ENCODE data around the gene NAV3.
A peak's percentile ranks its signal among the peaks of the same experiment; 100 is the strongest.

NAV3 gene

DNA sequence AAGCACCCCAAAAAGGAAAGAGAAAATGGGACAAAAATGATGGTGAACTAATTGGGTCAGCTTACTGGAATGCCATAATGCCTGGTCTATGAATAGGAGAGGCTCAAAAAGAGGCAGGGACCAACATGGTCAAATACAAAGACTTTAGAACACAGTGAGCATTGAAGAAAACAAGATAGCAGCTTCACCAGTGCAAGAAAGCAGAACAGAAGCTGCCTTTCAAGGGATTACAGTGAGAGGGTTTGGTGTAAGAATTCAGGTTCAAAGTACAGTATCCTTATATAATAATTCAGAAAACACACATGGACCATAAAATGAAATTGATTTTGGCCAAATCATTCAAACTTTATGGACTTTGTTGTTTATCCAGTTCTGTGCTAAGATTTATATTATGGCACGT lies 162.1 kb downstream of the NAV3 start:
- no peak for DNase-seq (ENCODE audit: low read depth, low spot score)
- in situ Hi-C loops (cut with HindIII; ENCODE audit: low sequenced_read_pairs) = no loop called here
- H3K4me3 ChIP-seq (ENCODE audit: low read depth, low read length) = no peak overlapping the region
- TF ChIP-seq, protein P1, sequence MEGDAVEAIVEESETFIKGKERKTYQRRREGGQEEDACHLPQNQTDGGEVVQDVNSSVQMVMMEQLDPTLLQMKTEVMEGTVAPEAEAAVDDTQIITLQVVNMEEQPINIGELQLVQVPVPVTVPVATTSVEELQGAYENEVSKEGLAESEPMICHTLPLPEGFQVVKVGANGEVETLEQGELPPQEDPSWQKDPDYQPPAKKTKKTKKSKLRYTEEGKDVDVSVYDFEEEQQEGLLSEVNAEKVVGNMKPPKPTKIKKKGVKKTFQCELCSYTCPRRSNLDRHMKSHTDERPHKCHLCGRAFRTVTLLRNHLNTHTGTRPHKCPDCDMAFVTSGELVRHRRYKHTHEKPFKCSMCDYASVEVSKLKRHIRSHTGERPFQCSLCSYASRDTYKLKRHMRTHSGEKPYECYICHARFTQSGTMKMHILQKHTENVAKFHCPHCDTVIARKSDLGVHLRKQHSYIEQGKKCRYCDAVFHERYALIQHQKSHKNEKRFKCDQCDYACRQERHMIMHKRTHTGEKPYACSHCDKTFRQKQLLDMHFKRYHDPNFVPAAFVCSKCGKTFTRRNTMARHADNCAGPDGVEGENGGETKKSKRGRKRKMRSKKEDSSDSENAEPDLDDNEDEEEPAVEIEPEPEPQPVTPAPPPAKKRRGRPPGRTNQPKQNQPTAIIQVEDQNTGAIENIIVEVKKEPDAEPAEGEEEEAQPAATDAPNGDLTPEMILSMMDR (IDR thresholded peaks at IDR 0.05; ENCODE audit: low read depth, low read length) = no peak

DNA sequence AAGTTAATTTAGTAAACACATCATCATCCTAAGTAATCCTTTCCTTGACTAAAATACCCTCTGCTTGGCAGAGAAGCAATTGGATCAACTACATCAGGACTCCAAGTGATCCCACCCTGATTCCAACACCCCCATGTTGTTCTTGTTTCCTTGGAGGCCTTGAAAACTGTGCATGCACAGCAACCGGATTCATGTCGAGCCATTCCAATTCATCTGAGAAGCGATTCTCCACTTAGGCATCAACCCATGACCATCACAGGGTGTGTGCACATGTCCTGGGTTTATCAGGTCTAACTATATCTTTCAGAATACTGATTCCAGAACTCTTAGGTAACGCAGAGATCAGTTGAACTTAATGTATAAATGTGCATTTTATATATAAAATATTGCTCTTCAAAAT lies 163.0 kb downstream of the NAV3 start:
- no peak for DNase-seq (ENCODE audit: low read depth, low spot score)
- TF ChIP-seq, protein P1 (IDR thresholded peaks at IDR 0.05; ENCODE audit: low read depth, low read length) = no peak
- in situ Hi-C loops (cut with HindIII; ENCODE audit: low sequenced_read_pairs) = no loop called here
- no peak overlapping the region for H3K4me3 ChIP-seq (ENCODE audit: low read depth, low read length)

DNA sequence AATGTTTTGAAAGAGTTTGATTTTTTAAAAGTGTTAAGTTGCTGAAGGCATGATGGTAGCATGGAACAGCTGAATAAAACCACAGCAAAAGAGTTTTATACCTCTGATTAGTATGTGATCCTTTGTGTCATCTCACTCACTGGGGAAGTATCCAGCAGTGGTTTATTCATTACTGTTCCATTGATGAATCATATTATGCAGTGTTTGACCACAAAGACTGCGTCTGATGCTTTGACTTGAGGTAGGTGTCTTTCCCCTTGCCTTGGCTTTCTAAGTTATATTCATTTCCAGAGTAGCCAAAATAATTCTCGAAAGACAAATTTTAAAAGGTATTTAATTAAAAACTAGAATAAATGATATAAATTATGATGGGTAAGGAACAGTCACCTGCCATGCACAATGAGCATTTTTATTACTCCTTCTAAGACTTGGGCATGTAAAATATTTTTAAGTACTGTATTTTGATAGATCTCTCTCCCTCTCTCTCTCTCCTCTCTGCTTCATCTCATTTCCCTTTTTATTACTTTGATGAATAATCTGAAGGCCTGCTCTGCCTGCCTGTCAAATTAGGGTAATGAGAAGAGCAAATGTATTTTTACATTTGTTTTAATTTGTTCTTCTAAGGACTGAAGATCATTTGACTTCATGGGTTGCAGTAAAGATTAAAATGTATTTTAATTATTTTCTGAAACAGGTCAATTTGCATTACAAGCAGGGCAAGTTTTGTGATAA lies 164.9 kb downstream of the NAV3 start:
- DNase-seq (ENCODE audit: low read depth, low spot score) = peak; percentile 91
- in situ Hi-C loops (cut with HindIII; ENCODE audit: low sequenced_read_pairs) = no loop called here
- TF ChIP-seq, protein P1 (IDR thresholded peaks at IDR 0.05; ENCODE audit: low read depth, low read length) = no peak
- no peak overlapping the region for H3K4me3 ChIP-seq (ENCODE audit: low read depth, low read length)

DNA sequence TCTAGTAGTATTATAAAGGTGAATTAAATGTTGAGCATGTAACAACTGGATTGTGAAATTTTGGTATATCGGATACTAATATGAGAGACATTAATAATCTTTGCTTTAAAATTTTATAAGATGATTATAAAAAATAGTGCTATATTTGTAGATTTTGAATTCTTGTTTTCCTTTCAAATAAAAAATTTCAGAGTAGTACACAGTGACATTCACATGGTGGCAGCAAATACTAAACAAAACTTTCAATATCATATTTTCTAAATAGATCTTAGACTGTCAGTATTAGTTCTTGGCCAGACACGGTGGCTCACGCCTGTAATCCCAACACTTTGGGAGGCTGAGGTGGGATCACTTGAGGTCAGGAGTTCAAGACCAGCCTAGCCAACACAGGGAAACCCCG lies 166.0 kb downstream of the NAV3 start:
- DNase-seq (ENCODE audit: low read depth, low spot score) = no peak
- in situ Hi-C loops (cut with HindIII; ENCODE audit: low sequenced_read_pairs) = no loop called here
- TF ChIP-seq, protein P1 (IDR thresholded peaks at IDR 0.05; ENCODE audit: low read depth, low read length) = no peak
- no peak overlapping the region for H3K4me3 ChIP-seq (ENCODE audit: low read depth, low read length)

DNA sequence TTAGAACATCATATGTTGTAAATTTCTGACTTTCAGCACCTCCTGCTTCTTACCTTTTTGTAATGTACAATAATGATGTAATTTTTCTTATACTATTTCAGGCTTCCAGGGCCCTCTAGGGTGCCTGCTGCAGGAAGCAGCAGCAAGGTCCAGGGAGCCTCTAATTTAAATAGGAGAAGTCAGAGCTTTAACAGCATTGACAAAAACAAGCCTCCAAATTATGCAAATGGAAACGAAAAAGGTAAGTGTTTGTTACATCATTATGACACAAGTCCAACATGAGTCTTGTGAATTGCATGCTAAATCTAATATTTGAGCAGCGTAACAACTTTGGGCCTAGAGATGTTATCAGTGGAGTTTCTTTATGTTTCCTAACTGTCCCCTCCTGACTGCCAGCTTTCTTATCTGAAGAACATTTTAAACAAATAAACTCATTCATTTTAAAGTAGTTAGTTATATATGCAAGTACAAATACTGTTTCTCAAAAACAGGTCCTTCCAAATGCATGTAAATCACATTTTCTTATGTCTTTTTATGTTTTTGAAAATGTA lies 167.6 kb downstream of the NAV3 start:
- no peak overlapping the region for H3K4me3 ChIP-seq (ENCODE audit: low read depth, low read length)
- DNase-seq (ENCODE audit: low read depth, low spot score) = no peak
- TF ChIP-seq, protein P1 (IDR thresholded peaks at IDR 0.05; ENCODE audit: low read depth, low read length) = no peak
- in situ Hi-C loops (cut with HindIII; ENCODE audit: low sequenced_read_pairs) = no loop called here

DNA sequence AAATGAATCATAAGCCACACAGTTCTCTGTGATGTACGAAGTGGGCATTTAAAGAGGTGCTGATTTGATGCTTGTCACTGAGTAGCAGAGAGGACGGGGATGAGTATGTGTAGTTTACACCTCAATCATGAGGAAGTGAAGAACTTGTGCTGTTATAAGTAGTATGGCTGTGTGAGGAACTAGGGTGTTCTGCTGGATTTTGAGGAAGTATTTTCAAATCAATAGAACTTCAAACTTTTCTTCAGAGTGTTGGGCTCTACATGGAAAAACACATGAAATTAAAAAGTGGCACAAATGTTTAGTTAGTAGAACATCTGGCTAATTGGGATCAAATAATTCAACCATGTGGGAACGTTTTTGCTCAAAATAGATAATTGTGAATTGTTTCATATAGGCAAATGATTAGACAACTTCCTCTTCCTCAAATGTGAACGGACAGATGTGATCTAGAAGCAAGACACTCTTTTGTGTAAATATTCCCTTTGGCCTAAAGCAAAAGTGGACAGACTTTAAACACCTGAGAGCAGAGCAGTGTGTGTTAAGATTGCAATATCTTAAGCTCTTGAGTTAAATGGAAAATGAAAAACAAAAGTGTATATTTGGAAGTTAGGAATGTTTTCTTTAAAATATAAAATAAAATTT lies 168.5 kb downstream of the NAV3 start:
- DNase-seq (ENCODE audit: low read depth, low spot score) = no peak
- in situ Hi-C loops (cut with HindIII; ENCODE audit: low sequenced_read_pairs) = no loop called here
- H3K4me3 ChIP-seq (ENCODE audit: low read depth, low read length) = no peak overlapping the region
- TF ChIP-seq, protein P1 (IDR thresholded peaks at IDR 0.05; ENCODE audit: low read depth, low read length) = no peak

Data from astrocyte of the spinal cord (primary cell).